ENCODE results near the gene FBXO11.

GRCh38 chr2:47893771-47894170, 12.5 kb downstream of the FBXO11 start:
- TF ChIP-seq CTCF (IDR thresholded peaks at IDR 0.05) = no peak
- TF ChIP-seq POLR2A (IDR thresholded peaks at IDR 0.05; ENCODE audit: low read depth) = no peak
- TF ChIP-seq POLR2AphosphoS5 (IDR thresholded peaks at IDR 0.05) = no peak
- TF ChIP-seq EP300 (IDR thresholded peaks at IDR 0.05) = no peak
